ENCODE measurements around the gene CES2.
A peak's percentile ranks its signal among the peaks of the same experiment; 100 is the strongest.

Gene CES2

DNA sequence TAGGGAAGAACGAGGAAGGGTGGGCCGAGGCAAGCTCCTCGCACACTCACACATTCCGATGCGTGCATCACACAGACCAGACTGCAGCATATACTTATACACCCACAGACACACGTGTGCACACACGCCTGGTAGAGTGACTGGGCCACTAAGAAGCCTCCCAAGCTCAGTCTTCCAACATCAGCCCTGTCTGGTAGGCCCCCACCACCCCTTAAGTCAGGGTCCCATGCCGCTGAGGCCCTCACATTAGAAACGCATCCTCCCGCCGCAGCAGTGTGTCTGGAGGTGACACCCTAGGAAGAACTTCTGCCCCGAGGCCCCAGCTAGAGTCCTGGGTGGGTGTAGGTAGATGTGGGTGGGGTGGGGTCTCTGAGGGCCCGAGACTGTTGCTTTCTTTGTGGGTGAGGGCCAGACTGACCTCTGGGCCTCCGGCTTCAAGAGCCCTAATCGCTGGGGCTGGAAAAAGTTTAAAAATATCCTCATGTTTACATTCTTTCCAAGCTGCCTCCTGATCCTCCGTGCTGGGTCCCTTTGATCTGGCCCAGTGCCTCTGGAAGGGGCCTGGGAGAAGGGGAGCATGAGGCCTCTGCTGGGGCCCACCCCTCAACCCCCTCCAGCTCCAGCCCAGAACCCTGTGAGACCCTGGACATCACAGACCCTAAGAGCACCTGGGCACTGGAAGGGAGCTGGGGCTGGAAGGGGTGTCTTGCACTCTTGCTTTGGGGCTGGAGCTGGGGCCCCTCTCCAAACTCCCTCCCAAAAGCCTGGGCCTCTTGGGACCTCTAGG lies 30.3 kb upstream of the CES2 start:
- no peak overlapping the region for H3K9ac ChIP-seq (ENCODE audit: low read depth, low read length)
- H3K9me3 ChIP-seq (ENCODE audit: insufficient read depth, low read length, severe bottlenecking): no peaks in the 10 kb centered on the region
- H3K4me2 ChIP-seq (ENCODE audit: insufficient read depth, low read length): no peak overlapping the region
- no peak overlapping the region for H3K4me3 ChIP-seq (ENCODE audit: low read depth in 1 of 2, low read length in 2 of 2)
- no peaks in the 10 kb centered on the region for H4K20me1 ChIP-seq (ENCODE audit: insufficient read depth, low read length)
- no peaks in the 10 kb centered on the region for H3K4me1 ChIP-seq (ENCODE audit: insufficient read depth, low read length)
- no peak overlapping the region for H2AFZ ChIP-seq (ENCODE audit: low read depth, low read length)
- no peaks in the 10 kb centered on the region for H3K36me3 ChIP-seq (ENCODE audit: insufficient read depth, low read length)
- no peak for ATAC-seq (ENCODE audit: insufficient read depth, low read depth)
- H3K27ac ChIP-seq (ENCODE audit: low read length): no peak overlapping the region
- H3K79me2 ChIP-seq (ENCODE audit: insufficient read depth, low read length): no peaks in the 10 kb centered on the region
- no peaks in the 10 kb centered on the region for H3K27me3 ChIP-seq (ENCODE audit: insufficient read depth, low read length, poor library complexity)
- TF ChIP-seq, protein P1, sequence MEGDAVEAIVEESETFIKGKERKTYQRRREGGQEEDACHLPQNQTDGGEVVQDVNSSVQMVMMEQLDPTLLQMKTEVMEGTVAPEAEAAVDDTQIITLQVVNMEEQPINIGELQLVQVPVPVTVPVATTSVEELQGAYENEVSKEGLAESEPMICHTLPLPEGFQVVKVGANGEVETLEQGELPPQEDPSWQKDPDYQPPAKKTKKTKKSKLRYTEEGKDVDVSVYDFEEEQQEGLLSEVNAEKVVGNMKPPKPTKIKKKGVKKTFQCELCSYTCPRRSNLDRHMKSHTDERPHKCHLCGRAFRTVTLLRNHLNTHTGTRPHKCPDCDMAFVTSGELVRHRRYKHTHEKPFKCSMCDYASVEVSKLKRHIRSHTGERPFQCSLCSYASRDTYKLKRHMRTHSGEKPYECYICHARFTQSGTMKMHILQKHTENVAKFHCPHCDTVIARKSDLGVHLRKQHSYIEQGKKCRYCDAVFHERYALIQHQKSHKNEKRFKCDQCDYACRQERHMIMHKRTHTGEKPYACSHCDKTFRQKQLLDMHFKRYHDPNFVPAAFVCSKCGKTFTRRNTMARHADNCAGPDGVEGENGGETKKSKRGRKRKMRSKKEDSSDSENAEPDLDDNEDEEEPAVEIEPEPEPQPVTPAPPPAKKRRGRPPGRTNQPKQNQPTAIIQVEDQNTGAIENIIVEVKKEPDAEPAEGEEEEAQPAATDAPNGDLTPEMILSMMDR (IDR thresholded peaks at IDR 0.05; ENCODE audit: borderline replicate concordance, extremely low read depth, low read length, poor library complexity, severe bottlenecking): no peak
- TF ChIP-seq EZH2 (IDR thresholded peaks at IDR 0.05; ENCODE audit: borderline replicate concordance, low read depth, low read length, severe bottlenecking): no peak
- DNase-seq: no peak

DNA sequence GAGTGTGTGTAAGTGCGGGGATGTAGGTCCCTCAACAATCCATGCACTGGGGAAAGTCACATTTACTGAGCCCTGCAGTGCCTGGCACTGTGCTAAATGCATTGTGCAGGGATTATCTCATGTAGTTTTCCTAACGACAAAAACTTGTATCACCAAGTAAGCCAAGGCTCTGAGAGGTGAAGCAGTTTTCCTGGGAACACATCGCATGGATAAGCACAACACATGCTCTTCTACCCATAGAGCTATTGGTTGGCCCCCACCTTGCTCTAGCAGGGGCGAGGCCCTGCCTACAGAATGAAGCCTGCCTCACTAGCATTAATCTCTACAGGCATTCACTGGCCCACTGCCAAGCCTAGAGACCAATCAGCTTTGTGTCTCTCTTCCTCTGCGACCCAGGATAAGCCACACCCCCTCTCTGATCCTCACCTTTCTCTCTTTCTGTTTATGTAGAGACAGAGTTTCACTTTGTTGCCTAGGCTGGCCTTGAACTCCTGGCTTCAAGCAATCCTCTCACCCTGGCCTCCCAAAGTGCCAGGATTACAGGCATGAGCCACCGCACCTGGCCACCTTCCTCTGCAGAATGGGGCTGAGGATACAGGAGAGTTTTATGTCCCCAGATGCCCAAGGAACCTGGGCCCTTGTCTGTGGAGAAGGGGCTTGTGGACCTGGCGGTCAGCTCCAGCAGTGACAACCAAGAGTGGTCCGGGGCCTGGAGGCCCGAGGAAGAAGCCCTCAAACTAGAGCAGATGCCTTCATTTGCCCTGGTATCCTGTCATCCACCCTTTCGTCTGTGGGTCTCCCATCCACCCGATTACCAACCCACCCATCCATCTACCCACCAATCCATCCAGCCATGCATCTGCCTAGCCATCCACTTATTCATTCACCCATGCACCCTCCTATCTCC lies 29.4 kb upstream of the CES2 start:
- Histone ChIP-seq H3K79me2 (ENCODE audit: insufficient read depth, low read length) (no peaks in the 10 kb centered on the region), H2AFZ (ENCODE audit: low read depth, low read length) (no peak overlapping the region), H3K4me2 (ENCODE audit: insufficient read depth, low read length) (no peak overlapping the region), H3K27me3 (ENCODE audit: insufficient read depth, low read length, poor library complexity) (no peaks in the 10 kb centered on the region), H3K27ac (ENCODE audit: low read length) (no peak overlapping the region), H3K4me1 (ENCODE audit: insufficient read depth, low read length) (no peaks in the 10 kb centered on the region), H4K20me1 (ENCODE audit: insufficient read depth, low read length) (no peaks in the 10 kb centered on the region), H3K4me3 (ENCODE audit: low read depth in 1 of 2, low read length in 2 of 2) (no peak overlapping the region), H3K9ac (ENCODE audit: low read depth, low read length) (no peak overlapping the region), H3K9me3 (ENCODE audit: insufficient read depth, low read length, severe bottlenecking) (no peaks in the 10 kb centered on the region), H3K36me3 (ENCODE audit: insufficient read depth, low read length) (no peaks in the 10 kb centered on the region)
- TF ChIP-seq EZH2 (IDR thresholded peaks at IDR 0.05; ENCODE audit: borderline replicate concordance, low read depth, low read length, severe bottlenecking): no peak
- TF ChIP-seq, protein P1 (IDR thresholded peaks at IDR 0.05; ENCODE audit: borderline replicate concordance, extremely low read depth, low read length, poor library complexity, severe bottlenecking): no peak
- ATAC-seq (ENCODE audit: insufficient read depth, low read depth) (peak; percentile 66; the same call in 2 of the 3 replicates), DNase-seq (peak; percentile 64)

DNA sequence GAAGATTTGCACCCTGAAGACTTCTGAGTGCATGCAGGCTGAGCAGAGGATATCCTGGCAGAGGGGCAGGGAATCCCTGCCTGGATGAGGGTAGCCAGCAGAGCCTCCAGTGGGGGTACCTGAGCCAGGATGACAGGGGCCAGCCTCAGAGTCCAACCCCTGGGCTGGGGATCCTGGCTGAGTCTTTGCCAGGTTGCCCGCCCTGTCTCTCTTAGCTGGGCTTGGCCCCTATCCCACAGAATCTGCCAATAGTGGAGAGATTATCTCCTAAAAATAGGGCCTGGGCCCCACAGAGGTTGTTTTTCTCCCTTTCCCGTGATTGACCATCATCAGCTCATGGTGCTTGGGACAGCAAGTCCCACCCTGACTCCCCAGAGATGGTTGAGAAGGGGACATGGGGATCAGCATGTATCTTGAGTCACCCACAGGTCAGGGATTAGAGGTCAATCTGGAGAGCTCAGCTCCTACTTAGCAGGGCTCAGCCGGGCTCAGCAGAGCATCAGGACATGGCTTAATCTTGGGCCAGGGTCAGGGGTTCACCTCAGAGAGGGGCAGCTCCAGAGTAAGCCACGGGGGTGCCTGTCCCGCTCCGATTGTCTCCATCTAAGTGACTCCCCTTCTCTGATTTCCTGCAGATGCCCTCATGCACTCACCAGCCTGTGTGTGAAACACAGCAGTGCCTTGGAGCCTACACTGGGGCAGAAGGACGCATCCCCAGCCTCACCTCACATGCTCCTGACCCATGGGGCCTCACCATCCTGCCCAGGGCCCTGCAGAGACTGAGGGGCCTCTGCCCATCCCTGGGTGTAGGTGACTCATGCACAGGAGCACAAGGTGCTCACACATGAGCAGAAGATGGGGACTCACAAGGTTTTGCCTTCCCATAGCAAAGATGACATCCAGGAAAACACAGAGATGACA lies 28.1 kb upstream of the CES2 start:
- H3K27ac ChIP-seq (ENCODE audit: low read length): no peak overlapping the region
- no peak overlapping the region for H3K9ac ChIP-seq (ENCODE audit: low read depth, low read length)
- no peak overlapping the region for H3K4me2 ChIP-seq (ENCODE audit: insufficient read depth, low read length)
- no peaks in the 10 kb centered on the region for H3K79me2 ChIP-seq (ENCODE audit: insufficient read depth, low read length)
- no peak for TF ChIP-seq EZH2 (IDR thresholded peaks at IDR 0.05; ENCODE audit: borderline replicate concordance, low read depth, low read length, severe bottlenecking)
- TF ChIP-seq, protein P1 (IDR thresholded peaks at IDR 0.05; ENCODE audit: borderline replicate concordance, extremely low read depth, low read length, poor library complexity, severe bottlenecking): no peak
- H3K4me1 ChIP-seq (ENCODE audit: insufficient read depth, low read length): no peaks in the 10 kb centered on the region
- H4K20me1 ChIP-seq (ENCODE audit: insufficient read depth, low read length): no peaks in the 10 kb centered on the region
- H2AFZ ChIP-seq (ENCODE audit: low read depth, low read length): no peak overlapping the region
- no peaks in the 10 kb centered on the region for H3K27me3 ChIP-seq (ENCODE audit: insufficient read depth, low read length, poor library complexity)
- H3K9me3 ChIP-seq (ENCODE audit: insufficient read depth, low read length, severe bottlenecking): no peaks in the 10 kb centered on the region
- no peaks in the 10 kb centered on the region for H3K36me3 ChIP-seq (ENCODE audit: insufficient read depth, low read length)
- DNase-seq (no peak), ATAC-seq (ENCODE audit: insufficient read depth, low read depth) (no peak)
- no peak overlapping the region for H3K4me3 ChIP-seq (ENCODE audit: low read depth in 1 of 2, low read length in 2 of 2)
